Hematopoietic multipotent progenitor cell treated with erythropoietin and hydrocortisone succinate and interleukin-3 and kit ligand, for 15 days (in vitro differentiated cells): Measurements from ENCODE around the gene HOXB9.

ENCODE experiments used
- DNase-seq: peaks from one replicate; pipeline ENCODE4 v3.0.0-alpha.2; 2015; ENCODE audit warnings: low spot score

Gene HOXB9

DNA sequence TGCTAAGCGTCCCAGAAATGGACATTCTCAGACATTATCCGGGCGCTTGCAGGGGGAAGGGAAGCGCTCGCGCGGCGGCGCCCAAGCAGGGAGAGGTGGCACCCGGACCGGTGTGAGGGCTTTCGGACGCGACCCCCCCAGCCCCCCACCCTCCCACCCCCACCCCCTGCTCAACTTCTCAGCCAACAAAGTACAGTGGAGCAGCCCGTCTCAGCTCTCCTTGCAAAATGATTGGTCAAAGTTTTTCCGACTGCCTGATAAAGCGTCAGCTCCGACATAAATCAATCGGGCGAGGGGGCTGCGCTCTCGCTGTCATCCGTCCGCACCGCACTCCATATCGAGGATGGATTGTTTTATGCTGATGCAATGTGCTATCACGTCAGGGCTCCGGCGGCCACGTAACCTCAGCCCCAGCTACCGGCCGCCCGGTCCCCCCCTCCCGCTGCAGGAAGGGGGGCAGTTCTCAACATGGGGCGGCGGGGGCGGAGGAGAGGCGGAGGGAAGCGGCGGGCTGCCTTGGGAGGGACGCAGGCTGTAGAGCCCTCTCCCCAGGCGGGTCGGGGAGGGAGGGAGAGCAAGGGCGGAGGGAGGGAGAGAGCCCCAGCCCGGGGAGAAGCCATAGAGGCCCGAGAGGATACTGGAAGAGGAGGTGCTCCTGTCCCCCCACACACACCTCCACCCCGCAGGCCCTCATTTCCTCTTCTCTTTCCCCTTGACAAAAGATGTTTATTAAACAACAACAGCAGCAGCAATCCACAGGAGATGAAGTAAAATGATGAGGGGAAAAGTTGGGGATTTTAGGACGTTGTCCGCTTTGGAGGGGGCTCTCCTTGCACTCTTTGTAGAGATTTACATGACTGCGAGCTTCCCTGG lies at the start of gene HOXB9:
HOXB9 (minus strand) TSS at position 114 of the 873 bp plus-strand sequence; CDS start at position 25, 89 bp downstream.
- no peak for DNase-seq

DNA sequence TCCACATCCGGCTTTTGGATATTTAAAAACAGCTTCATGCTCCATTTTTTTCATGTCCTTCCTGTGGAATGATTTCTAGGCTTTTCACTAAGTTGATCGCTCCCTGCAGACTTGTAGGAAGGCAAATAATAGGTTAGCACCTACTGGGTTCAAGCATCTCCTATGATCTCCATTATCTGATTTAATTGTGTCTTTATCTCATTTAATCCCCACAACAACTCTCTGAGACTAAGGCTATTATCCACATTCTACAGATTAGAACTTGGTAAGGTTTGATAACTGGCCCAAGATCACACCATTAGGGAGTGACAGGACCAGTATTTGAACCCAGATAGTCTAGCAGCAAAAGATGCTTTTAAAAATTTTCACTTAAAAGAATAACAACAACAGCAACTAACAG lies 46.2 kb upstream of the HOXB9 start:
- no peak for DNase-seq

DNA sequence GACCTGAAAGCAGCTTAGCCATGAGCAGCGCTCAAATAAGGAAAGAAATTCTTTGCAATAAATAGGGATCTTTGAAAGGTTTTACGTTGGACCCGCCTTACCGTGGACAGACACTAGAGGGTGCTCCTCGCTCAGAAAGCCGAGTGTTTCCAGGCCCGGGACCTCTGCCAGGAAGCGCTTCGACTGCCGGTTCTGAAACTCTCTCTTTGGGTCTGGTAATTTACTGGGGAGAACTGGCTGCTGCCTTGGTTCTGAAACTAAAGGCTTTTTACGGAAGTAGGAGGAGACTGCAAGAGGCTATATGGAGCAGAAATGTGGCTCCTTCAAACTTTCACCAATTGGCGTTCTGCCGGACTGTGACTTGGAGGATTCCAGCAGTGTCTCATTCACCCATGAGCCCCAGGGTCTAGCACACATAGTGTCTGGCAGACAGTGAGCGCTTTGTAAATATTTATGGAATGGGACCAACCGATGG lies 45.6 kb upstream of the HOXB9 start:
- peak; percentile 67 for DNase-seq

DNA sequence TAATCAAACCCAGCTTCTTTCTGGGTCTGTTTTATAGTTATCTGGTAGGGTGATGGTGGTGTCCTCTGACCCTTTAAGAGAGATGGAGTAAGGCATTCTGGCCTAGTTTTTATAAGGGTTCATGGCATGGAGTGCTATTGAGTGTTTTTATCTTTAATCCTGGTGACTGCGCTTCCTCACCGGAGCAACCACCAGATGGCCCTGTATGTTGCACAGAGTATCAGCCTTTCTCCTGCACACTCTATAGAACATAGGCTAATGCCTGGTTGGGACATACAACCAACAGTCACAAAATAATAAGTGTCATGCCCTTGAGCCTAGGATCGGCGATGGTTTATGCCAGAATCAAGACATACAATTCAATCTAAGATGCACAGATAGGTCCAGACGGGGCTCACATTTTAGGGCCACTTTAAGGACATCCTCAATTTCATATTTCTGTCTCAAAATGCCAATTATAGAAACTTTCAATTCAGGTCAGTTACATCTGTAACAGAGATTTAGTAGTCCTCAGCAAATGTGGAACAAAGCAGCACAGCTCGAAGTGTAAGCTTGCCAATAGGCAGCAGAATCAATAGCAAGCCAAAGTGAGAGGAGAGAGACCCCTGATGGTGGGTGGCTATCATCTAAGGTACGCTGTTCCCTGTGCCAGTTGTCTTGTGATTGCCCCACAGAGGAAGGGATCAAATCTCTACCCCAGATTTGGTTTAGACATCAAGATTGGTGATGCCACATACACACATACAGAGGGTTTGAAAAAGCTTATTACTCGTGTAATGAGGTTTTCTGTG lies 37.2 kb upstream of the HOXB9 start:
- DNase-seq, result no peak

DNA sequence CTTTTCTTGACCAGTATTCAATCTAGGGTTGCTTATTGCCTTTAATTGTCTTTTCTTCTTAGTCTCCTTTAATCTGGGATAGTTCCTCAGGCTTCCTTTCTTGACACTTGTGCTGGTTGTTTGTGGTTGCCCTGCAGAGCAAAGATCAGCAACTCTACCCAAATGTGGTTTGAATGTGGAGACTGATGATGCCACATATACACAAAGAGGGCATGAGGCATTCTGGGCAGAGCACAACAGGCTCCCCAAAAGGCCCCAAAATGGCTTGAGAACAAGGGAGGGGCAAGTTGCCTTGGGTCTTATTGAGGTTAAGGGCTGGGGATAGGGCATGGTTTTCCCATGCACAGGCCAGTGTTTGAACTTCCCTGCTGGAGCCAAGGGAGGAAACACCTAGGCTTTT lies 29.8 kb upstream of the HOXB9 start:
- DNase-seq, result no peak

DNA sequence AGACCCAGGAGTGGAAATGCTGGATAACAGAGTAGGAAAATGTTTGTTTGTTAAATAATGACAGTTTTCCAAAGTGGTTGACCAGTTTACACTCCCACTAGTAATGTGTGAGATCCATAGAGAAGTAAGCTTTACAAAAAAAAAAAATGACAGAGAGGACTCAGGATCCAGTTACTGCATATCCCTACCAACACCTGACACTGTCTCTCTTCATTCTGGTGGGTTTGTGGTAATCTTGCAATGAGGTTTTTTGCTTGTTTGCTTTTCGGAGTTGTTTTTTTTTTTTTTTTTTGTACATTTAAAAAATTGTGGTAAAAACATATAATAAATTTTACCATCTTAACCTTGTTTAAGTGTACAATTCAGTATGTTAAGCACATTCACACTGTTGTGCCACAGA lies 23.6 kb upstream of the HOXB9 start:
- no peak for DNase-seq

DNA sequence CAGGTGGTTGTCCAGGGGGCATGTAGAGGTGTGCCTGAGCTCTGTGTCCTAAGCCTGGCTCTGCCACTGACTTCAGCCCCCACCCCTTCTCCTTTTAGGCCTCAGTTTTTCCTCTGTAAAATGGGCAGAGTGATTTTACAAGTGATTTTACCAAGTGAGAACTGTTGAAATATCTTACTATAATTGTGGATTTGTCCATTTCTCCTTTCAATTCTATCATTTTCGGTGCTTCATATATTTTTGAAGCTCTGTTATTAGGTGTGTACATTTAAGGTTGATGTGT lies 21.7 kb upstream of the HOXB9 start:
- DNase-seq, result no peak

DNA sequence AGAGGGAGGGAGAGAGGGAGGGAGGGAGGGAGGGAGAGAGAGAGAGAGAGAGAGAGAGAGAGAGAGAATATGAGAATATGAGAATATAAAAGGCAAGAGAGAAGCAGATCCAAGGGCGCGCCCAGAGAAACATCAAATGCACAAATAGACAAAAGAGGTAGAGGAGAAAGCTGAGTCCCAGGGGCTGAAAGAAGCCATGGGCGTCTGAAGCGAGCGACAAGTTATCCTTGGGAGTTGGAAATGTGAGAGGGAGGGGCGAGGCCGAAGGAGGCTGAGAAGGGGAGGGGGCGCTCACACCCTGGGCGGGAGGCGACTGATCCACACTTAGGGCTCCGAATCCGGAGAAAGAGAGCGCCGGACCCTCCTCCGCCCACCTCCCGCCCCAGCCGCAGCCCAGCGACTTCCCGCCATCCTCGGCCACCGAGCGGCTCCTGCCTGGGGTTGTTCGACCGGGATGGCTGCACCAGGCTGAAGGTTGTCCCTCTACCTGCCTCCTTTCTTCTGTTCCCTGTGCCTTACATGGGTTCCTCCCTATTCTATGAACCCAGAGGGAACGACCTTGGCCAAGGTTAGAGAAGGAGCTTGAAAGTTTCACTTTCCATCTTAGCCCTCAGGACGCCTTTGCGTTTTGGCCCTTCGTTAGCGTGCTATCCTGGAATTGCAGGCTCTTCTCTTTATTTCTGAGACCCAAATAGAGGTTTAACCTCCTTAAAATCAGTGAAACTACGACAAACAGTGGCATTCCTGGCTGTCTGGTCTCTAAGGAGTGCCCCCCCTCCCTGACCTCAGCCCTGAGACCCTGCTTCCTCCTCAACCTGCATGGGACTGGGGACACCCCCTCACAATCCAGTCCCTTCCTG lies 21.2 kb upstream of the HOXB9 start:
- DNase-seq, result no peak

DNA sequence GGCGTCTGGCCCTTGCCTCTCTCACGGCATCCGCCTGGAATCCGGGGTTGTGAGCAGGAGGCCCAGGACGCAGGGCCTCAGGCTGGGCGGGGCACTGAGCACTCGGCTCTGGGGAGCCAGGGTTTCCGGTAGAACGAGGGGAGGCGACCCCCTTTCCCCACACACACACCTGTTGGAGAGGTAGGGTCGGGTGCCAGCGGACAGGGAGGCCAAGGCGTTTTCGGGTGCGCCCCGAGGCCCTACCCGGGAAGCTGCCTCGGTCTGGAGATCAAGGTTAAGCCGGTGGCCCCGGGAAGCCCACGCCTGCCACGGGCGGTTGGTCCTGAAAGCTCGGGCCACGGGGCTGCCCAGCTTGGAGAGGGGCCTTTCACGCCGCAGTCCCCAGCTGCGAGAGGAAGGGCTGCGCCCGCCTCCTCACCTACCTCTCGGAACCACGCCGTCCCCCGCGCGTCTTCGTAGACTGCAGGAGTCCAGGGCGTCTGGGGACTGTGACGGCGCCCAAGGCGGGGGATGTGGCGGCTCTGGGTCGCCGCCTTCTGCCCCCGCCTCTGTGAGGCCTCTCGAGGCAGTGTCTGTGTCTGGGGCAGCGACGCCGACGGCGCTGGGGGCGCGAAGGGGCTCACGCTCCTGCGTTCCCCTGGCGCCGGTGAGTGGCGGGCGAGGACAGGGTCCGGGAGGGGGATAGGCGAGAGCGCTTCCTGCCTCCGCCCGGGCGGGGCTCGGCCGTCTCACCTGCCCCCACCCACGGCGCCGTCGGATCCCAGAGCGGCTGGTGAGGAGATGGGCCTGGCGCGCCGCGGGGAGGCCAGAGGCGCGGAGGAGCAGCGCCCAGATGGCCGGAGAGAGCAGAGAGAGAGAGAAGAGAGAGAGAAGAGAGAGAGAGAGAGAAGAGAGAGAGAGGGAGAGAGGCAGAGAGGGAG lies 20.3 kb upstream of the HOXB9 start:
- DNase-seq, result no peak

DNA sequence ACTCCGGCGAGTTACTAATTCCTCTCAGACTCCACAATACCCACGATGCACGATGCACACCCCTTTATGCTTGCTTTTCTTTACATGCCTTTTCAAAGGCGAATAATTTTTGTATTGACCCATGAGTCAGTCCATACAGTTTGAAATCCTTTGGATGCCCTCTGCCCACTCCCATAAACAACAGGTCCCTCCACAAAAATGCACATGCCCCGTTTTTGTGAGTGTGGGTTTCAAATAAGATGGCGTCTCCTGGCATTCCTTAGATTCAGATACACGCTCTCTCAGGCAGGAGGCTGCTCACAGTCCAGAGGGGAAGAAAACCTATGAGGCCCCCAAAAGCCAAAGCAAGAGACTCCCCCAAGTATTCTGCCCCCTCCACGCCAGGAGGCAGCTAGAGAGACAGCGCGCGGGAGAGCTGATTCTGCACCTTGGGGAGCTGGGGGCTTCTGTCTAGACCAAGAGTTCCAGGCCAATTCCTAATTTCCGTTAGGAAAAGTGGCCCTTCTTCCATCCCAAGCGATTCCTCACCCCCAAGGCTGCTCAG lies 19.6 kb upstream of the HOXB9 start:
- no peak for DNase-seq

DNA sequence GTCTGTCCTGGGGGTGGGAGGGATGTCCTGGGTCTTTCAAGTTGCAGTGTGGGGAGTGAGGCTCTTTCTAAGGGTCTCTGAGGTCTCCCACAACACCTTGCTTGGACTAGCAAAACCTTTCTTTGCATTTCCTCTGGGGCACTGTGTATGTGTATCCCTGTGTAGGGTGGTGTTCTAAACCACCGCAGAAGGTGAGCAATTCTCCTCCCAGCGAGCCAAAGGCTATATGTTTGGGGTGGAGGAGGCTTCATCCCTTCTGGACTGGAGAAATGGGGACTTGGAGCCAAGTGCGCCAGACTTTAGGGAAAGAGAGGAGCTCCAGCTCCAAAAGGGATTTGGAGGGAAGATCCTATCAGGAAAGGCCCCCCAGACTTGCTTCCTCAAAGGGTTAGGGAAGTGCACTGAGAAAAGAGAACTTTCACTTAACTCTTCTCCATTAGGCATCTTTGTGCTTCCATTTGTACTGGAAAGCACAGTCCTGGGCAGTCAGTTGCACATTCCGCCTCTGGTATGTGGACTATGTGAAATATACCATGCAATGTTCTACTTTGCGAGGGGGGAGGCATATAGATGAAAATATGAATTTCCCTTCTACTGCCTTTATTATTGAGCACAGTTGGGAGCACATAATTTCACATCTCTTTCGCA lies 18.9 kb upstream of the HOXB9 start:
- DNase-seq, result no peak

DNA sequence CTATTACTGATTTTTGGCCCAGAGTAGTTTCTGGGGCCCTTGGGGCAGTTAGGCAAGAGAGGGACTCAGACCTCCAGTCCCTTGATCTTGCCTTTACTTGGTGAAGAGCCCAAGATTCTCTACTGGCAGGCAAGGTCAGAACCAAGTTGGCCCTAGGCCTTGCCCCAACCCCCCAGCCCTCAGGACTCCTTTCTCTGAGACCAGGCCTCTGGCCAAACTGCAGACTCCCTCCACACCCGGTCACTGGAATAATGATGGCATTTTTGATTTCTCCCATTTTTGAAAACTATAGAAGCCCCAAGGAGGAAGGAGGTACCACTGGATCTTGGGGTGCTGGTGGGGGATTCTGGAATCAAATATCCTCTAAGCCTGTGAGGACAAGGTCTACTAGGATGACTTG lies 18.0 kb upstream of the HOXB9 start:
- no peak for DNase-seq

DNA sequence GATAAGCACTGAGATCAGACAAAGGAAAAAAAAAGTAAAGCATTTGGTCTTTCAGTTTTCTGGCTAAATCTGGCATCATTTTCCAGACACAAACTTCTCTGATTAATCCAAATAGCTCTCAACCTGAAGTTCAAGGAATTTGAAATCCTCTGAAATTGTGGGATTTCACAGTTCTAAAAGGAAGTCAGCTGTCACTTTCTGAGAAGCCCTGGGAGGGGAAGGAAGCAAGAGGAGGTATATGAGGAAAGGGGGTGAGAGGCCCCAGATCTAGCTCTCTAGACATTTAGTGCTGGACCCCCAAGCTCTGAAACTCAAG lies 17.5 kb upstream of the HOXB9 start:
- no peak for DNase-seq

DNA sequence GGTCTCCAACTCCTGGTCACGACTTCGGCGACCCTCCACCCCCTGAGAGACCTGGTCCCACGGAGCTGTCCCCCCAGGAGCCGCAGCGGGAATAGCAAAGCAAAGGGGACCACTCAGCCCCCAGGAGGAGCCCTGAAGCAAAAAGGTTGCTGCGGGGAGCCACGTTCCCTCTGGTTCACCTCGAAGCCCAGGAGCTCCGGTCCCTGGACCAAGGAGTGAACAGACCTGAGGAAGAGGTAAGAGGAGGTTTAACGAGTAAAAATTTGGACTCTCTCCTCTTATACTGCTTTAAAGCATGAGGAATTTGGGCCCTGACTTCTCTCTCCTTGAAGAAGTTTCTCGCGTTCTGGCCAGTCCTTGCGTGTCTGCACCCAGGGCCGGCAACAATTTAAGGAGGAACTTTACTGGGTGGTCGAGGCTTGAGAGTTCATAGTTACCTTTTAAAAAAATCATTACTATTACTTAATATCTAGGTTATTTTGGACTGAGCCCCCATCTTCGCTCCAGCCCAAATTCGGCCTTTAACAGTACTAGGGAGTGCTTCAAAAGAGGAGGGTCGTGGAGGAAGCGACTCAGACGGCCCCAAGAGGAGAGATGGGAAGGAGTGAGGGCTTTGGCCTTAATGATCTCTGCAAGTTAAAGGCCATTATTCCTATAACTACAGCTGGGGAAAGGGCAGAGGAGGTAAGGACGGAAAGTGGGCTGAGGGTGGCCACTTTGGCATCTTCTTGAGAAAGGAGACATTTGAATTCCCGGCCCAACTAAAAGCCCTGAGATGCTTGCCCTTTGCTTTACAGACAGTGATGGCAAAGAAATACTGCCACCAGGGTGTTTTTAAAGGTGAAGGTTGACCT lies 16.9 kb upstream of the HOXB9 start:
- DNase-seq, result no peak

DNA sequence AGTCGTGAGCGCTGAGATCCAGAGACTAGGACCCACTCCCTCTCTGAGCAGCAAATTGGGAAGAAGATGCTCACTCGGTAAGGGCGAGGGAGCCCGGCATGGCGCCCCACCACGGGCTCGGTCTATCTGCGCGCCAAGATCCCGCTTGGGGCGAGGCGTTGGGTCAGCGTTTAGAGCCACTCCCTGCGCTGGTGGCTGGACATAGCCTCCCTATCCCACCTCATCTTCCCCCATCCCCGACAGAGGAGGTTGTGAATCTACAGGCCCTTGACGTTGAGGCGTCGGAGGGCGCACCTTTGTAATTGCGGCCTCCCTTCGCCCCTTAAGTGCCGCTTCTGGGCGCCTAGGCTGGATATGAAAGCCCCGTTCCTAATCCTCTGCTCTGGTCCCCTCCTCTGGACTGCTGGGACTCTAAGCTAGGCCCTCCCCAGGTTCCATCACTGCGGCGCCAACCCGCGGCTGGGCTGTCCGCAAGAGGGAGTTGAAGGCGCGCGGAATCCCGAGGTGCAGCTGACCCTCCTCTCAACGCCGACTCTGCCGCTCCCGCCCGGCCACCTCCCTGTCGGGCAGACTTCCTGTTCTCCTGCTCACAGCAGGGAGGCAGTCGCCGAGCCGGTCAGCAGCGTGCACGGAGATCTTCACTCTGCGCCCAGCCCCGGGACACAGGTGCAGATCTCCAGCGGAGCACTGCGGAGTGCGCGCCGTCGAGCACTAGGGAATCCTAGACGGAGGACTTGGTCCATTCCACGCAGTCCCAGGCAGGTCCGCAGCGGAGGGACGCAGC lies 16.1 kb upstream of the HOXB9 start:
- DNase-seq, result no peak

DNA sequence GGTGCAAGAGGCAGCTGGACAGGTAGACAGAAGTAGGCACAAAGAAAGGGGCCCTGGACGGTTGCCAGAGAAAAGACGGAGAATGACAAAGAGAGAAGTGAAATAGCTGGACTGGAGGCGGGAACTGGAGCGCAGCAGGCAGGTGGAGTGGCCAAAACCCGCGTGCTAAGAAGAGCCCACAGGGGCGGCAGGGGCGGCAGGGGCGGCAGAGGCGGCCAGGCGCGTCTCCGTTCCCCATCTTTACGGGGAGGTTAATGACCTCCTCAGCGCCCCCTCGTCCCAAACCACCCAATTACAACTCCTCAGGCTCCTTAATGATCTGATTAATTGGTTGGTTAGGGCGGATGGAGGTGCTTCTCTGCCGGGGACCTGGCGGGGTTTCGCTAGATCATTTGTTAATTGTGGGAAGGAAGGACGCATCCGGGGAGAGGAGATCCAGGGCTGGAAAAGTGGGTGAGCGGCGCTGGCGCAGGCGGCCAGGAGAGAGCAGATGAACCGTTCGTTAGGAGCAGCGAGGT lies 15.4 kb upstream of the HOXB9 start:
- DNase-seq, result no peak

DNA sequence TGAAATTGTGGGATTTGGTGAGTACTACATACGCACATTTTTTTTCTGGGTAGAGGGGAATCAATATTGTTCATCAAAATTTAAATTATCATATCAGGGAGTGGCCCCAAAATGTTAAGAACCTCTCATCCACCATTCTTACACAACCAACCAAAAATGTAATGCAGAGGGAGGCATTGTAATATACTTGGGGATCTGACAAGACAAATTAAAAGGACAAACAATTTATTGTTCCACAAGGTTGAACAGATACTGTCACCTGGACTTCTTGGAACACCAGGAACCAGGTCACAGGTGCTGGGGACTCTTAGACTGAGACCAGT lies 14.7 kb upstream of the HOXB9 start:
- no peak for DNase-seq

DNA sequence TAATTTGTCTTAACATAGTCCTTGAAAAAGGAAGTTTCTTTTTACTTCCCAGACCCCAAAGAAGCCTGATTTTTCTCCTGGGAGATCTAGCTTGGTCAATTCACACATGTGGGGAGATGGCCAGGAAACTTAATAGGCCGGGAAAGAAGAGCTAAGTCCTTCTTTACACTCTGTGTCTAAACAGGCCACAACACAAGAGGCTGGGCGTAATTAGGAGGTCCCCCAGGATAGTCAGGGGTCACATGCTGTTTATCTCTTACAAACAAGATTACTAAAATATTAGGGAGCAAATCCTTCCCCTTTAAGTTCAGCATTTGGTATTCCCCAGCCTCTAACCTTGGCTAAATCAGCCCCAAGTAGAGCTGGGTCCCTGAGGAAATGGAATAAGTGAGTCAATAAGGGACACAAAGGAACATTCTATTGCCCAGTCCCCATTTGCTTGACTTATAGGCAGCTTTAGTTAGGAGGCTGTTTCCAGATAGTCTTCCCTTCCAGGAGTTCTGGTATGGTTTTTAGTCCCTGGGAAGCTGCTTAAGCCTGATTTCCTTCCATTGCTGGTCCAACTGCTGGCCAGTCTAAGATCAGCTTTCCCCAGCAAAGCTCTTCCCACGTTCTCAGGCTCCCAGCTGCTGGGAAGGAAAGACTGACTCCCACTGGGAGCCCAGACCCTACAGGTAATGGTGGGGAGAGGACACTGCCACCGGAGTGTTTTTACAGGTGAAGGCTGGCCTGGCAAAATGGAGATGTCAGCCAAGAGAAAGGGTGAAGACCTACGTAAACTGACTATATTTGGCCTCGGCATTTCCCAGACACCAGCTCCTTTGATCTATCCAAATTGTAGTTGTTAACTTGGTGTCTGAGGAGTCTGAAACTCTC lies 14.1 kb upstream of the HOXB9 start:
- no peak for DNase-seq
